ENCODE data around the gene ETF1.

ETF1 gene

GRCh38 chr5:138563340-138564118 lies 20.5 kb upstream of the ETF1 start:
- DNase-seq (ENCODE audit: low read depth), result no peak

DNA sequence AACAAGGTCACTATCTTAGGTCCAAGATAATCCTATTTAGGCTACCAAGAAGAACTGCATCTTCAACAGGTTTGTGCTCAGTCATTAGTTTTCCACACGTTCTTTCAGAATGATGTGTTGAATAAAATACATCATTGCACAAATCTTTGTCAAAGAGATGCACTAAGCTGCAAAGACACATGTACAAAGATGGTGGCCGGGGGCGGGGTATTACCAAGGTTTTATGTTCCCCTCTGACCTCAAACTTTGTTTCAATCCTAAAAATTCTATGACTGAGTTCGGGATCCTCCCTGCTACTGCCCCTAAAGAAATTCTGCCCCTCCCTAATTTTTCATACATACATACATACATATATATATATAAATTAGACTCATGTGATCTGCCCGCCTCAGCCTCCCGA lies 17.9 kb upstream of the ETF1 start:
- no peak for DNase-seq (ENCODE audit: low read depth)

- no peak for DNase-seq (ENCODE audit: low read depth)
Observed at GRCh38 chr5:138559937-138560336, 16.9 kb upstream of the ETF1 start.

DNA sequence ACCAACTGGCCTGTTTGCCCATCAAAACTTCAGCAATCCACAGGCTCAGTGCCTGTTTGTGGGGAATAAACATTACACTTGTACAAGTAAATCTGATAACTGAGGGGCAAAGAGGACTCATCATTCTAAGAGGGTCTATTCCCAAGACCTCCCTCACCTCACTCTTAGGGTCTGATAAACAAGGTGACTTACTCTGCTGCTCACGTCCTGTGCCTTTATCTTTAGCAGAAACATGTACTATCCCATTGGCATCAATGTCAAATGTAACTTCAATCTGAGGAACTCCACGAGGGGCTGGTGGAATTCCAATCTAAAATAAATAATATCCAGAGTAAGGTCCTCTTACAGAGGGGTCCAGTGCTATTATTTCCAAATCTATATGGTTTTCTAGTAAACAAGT lies 14.6 kb upstream of the ETF1 start:
- DNase-seq (ENCODE audit: low read depth), result no peak

- DNase-seq (ENCODE audit: low read depth), result no peak
Observed at GRCh38 chr5:138554143-138554542, 11.1 kb upstream of the ETF1 start.

DNA sequence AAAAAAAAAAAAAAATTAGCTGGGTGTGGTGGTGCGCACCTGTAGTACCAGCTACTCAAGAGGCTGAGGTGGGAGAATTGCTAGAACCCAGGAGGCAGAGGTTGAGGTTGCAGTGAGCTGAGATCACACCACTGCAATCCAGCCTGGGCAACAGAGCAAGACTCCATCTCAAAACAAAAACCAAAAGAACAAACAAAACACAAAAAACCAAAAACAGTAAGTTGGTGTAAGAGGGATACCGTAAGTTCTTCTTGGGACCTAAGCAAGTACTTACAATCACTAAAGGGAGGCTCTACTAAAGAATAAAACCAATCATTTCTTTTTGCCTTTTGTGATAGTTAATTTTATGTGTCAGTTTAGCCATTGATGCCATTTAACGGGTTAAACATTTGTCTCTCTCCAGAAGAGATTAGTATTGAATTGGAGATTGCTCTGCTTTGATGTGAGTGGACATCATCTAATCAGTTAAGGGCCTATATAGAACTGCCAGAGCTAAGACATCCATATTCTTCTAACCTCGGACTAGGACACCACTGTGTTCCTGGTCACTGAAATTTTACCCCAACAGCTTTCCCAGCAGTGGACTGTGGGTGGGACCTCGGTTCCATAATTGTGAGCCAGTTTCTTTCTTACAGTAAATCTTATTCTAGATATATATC lies 10.5 kb upstream of the ETF1 start:
- DNase-seq (ENCODE audit: low read depth), result no peak

GRCh38 chr5:138552657-138553056 lies 9.6 kb upstream of the ETF1 start:
- no peak for DNase-seq (ENCODE audit: low read depth)

DNA sequence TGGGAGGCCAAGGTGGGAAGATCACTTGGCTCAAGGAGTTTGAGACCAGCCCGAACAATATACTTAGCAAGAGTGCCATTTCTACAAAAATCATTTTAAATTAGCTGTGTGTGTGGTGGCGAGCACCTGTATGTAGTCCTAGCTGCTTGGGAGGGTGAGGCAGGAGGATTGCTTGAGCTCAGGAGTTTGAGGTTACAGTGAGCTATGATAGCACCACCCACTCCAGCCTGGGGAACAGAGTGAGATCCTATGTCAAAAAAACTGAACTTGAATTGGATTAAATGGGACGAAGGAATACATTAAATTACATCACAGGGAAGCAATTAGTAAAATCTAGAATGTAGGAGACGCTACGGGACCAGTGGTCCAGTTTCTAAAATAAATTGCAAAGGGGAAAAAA lies 6.4 kb upstream of the ETF1 start:
- no peak for DNase-seq (ENCODE audit: low read depth)

GRCh38 chr5:138545919-138546562 lies 3.0 kb upstream of the ETF1 start:
- DNase-seq (ENCODE audit: low read depth), result no peak

DNA sequence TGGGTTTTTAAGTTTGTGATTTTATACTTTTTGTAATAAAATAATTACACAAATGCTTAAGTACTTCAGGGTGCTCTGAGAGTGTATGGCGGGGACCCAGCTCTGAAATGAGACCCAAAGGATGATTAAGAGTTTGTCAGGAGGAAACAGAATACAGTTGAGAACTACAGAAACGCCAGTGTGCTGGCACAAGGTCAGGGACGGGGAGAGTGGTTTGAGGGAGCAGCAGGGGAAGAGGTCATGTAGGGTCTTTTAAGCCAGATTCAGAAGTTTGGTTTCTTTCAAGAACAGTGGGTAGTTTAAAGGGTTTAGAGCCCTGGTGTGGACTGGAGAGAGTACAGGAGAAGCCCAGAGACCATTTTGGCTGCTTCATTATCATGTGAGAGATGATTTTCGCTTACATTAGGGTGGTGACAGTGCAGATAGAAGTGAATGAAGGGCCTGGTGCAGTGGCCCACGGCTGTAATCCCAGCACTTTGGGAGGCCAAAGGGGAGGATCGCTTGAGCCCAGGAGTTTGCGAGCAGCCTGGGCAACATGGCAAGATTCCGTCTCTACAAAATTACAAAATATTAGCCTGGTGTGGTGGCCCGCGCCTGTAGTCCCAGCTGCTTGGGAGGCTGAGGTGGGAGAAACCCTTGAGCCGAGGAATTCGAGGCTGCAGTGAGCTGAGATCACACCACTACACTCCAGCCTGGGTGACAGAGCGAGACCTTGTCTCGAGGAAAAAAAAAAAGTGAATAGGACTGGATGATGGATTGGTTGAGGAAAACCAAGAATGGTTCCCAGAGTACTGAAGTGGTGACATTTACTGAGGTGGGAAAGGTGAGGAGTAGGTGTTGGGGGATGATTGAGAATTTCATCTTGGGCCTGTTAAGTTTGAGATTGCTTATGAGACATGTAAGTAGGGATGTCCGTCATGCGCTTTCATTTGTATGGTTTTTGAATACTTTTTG lies 1.4 kb upstream of the ETF1 start:
- DNase-seq (ENCODE audit: low read depth), result no peak

DNA sequence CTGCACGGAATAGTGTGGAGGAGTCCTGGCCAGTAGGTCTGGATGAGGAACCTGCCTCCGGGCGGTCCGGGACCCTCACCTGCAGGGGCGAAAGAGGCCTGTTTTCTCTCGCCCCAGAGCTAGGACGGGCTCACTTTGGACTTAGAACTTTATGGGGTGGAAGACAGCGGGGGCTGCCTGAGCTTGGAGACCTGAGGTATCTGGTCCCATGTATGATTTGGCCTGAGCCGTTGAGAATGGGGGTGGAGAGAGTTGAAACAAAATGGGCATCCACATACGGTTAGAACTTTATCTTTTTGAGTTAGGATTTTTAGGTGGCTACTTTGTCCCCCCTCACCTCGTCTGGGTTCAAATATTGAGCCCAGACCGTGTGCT lies 681 bp upstream of the ETF1 start:
- no peak for DNase-seq (ENCODE audit: low read depth)

- DNase-seq (ENCODE audit: low read depth), result peak; percentile 16
Observed at GRCh38 chr5:138542180-138542955, 668 bp downstream of the ETF1 start.

DNA sequence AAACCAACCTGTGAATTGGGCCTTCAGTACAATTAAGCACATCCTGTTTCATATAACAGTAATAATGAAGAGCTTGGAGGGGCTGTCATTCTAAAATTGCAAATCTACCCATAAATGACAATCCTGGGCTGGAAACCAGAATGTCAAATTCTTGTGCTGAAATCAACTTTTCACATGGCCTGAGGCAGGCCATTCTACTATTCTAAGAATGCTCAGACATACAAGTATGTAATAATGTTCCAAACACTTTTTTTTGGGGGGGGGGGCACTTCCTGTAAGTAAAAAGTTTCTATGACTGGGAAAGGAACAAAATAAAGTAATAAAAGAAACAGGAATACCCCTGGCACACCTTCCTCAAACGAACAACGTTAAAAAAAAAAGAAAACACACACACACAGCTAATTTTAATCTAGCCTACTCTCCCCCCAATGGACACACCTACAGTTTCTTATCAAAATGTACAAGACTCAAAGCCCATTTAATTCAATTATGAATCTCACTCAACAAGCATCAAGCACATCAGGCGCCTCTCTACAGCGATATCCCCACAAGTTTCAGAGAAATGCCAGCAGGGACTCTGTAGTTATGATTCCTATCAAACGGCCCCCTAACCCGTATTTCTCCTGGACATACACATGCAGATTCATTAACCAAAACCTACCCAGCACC lies 1.4 kb downstream of the ETF1 start:
- no peak for DNase-seq (ENCODE audit: low read depth)

- no peak for DNase-seq (ENCODE audit: low read depth)
Observed at GRCh38 chr5:138539791-138540190, 3.2 kb downstream of the ETF1 start.

DNA sequence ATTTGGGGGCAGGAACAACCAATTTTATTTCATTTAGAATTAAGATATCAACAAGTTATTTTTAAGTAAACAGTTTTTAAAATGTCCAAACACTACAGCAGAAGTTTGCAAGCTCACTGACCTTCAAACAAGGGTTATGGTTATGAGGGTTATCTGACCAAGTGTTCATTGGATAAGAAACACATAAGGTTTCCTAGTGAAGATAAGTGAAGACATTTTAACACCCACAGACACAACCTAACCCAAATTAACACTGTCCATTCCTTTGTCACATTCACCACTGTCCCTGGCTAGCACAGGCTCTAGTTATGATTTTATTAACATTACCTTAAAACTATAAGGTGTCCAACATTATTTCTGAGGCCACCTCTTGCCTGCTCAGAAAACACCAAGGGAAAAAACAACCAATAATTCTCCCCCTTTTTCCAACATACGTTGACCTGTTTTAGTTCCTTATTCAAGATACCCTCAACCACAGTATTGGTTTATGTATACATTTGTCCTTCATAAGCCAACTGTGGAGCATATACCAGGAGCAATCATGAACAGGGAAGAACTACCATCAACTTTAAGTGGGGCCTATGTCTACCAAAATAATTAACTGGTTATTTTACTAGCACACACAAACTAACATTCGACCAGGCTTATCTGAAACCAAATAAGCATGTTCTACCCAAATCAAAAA lies 4.0 kb downstream of the ETF1 start:
- DNase-seq (ENCODE audit: low read depth), result no peak

DNA sequence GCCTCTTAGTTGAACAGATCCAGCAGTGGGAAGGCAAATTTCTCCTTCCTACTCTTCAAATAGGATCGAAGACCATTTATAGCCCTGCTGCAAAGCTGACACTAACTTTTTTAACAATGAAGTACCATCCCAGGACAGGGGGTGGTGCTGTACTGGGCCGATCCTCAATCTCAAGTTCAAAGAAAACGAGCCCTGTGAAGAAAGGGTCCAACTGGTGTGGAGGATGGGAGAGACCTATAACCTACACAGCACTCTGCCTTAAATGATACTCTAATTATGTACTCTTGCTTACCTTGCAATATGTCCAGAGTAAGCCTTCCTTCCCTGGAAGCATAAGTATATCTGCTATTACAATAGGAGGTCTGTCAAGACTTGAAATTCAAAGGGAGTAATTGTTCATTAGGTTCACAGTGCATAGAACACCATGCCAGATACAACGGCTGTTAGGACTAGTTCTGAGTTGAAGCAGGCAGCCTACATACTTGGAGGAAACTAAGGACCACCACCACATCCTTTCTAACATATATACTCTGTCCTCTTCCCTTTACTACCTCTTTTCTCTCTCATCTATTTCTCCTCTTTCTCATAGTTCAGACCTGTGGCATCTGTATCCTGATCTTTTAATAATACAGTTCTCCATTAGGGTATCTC lies 6.2 kb downstream of the ETF1 start:
- no peak for DNase-seq (ENCODE audit: low read depth)

DNA sequence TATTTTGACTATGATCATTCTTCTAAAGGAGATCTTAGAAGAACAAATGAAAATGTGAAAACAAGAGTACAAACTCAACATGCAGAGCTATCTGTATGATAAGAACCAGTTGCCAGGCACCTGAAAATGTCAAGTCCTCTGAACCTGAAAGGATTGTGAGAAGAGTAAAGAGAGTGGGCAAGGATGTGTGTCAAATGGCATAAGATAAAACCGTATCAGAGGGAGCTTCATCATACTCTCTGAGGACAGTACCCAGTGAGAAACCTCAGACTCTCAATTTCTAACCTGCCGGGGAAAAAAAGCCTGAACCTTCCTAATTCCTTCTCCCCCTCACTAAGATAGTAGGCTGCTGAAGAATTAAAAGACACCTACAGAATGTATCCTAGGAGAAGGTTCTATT lies 6.8 kb downstream of the ETF1 start:
- DNase-seq (ENCODE audit: low read depth), result no peak

DNA sequence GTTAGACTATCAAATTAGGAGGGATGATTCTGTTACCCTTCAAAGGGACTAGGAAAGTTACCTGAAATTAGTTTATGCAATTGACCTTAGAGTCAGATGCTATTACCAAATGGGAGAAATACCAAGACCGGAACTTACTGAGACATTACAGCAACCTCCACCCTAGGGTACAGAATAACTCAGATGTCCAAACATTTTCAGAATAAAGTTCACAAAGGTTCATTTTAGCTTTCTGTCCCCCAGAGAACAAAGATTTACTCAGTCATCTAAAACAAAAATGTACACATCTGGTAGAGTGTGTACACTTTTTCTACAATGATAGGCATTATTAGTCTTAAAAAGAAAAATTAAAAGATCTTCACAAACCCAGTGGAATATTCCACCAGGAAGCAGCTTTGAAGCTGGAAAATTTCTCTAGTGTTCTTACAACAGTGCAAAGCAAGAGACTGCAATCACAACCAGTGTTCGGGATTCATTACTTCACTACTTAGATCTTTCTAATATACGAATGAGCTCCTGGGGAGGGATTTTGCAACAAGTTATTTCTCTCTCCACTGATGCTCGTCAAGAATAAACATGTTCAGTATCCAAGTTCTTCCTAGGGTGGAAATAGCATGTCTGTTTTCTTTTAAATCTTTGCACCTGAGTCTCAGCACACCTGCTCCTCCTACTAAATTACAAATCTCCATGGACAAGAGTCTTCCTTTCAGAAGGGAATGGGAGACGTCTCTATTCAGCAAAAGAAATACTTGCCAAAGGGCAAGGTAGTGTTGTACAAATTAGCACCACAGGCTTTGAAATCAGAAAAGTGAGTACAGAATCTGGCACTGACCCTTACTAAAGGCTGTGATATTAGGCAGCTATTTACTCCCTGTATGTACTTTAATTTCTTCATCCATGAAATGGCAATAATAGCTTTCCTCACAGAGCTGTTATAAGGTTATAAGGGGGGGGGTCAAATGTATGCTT lies 8.8 kb downstream of the ETF1 start:
- DNase-seq (ENCODE audit: low read depth), result no peak

GRCh38 chr5:138529812-138530211 lies 13.2 kb downstream of the ETF1 start:
- no peak for DNase-seq (ENCODE audit: low read depth)

Data from activated T-helper 9 cell treated with anti-CD3 and anti-CD28 coated beads, Interleukin-2, amount 50 U/mL, for 16 hours (primary cell).